ENCODE results near the gene TNS3.

The TNS3 gene

GRCh38 chr7:47506382-47507339, 75.2 kb downstream of the TNS3 start:
- H3K9me3 ChIP-seq (ENCODE audit: control insufficient read depth, insufficient read depth, low read length), result no peaks in the 10 kb centered on the region
- no peak overlapping the region for H3K4me2 ChIP-seq (ENCODE audit: low read length)
- H3F3A ChIP-seq (ENCODE audit: control insufficient read depth, insufficient read depth), result no peaks in the 10 kb centered on the region
- H3K4me1 ChIP-seq (ENCODE audit: control insufficient read depth, low read length), result no peaks in the 10 kb centered on the region
- no peak overlapping the region for H3K27ac ChIP-seq (ENCODE audit: low read depth, low read length)
- no peaks in the 10 kb centered on the region for H3K79me2 ChIP-seq (ENCODE audit: control insufficient read depth, low read length)
- no peaks in the 10 kb centered on the region for H3K36me3 ChIP-seq (ENCODE audit: control insufficient read depth, low read length)
- no peaks in the 10 kb centered on the region for H4K20me1 ChIP-seq (ENCODE audit: control insufficient read depth, insufficient read depth, low read depth, low read length)
- TF ChIP-seq EZH2phosphoT487 (IDR thresholded peaks at IDR 0.05; ENCODE audit: borderline replicate concordance, low read length), result no peak
- no peaks in the 10 kb centered on the region for H3K27me3 ChIP-seq (ENCODE audit: control insufficient read depth, low read length)
- no peaks in the 10 kb centered on the region for H3K9me2 ChIP-seq (replicated peaks; ENCODE audit: control insufficient read depth, low read length)
- no peak overlapping the region for H3K4me3 ChIP-seq (ENCODE audit: low read length)

GRCh38 chr7:47505312-47506007, 76.5 kb downstream of the TNS3 start:
- Histone ChIP-seq H3K9me2 (replicated peaks; ENCODE audit: control insufficient read depth, low read length) (no peaks in the 10 kb centered on the region), H3K79me2 (ENCODE audit: control insufficient read depth, low read length) (no peaks in the 10 kb centered on the region), H3K27ac (ENCODE audit: low read depth, low read length) (no peak overlapping the region), H3K9me3 (ENCODE audit: control insufficient read depth, insufficient read depth, low read length) (no peaks in the 10 kb centered on the region), H3K27me3 (ENCODE audit: control insufficient read depth, low read length) (no peaks in the 10 kb centered on the region), H3K4me3 (ENCODE audit: low read length) (no peak overlapping the region), H3K4me1 (ENCODE audit: control insufficient read depth, low read length) (peaks cover 3% of the 10 kb centered on the region), H3K4me2 (ENCODE audit: low read length) (no peak overlapping the region), H3F3A (ENCODE audit: control insufficient read depth, insufficient read depth) (no peaks in the 10 kb centered on the region), H3K36me3 (ENCODE audit: control insufficient read depth, low read length) (no peaks in the 10 kb centered on the region), H4K20me1 (ENCODE audit: control insufficient read depth, insufficient read depth, low read depth, low read length) (no peaks in the 10 kb centered on the region)
- TF ChIP-seq CTCF (IDR thresholded peaks at IDR 0.05; ENCODE audit: low read depth, low read length, poor library complexity, severe bottlenecking), result no peak
- TF ChIP-seq EZH2phosphoT487 (IDR thresholded peaks at IDR 0.05; ENCODE audit: borderline replicate concordance, low read length), result no peak

GRCh38 chr7:47504551-47505311, 77.2 kb downstream of the TNS3 start:
- Histone ChIP-seq H3K27me3 (ENCODE audit: control insufficient read depth, low read length) (no peaks in the 10 kb centered on the region), H3K9me2 (replicated peaks; ENCODE audit: control insufficient read depth, low read length) (no peaks in the 10 kb centered on the region), H4K20me1 (ENCODE audit: control insufficient read depth, insufficient read depth, low read depth, low read length) (no peaks in the 10 kb centered on the region), H3K27ac (ENCODE audit: low read depth, low read length) (no peak overlapping the region), H3K4me3 (ENCODE audit: low read length) (no peak overlapping the region), H3K36me3 (ENCODE audit: control insufficient read depth, low read length) (no peaks in the 10 kb centered on the region), H3F3A (ENCODE audit: control insufficient read depth, insufficient read depth) (no peaks in the 10 kb centered on the region), H3K4me2 (ENCODE audit: low read length) (no peak overlapping the region), H3K4me1 (ENCODE audit: control insufficient read depth, low read length) (peaks cover 10% of the 10 kb centered on the region), H3K79me2 (ENCODE audit: control insufficient read depth, low read length) (no peaks in the 10 kb centered on the region), H3K9me3 (ENCODE audit: control insufficient read depth, insufficient read depth, low read length) (no peaks in the 10 kb centered on the region)
- TF ChIP-seq EZH2phosphoT487 (IDR thresholded peaks at IDR 0.05; ENCODE audit: borderline replicate concordance, low read length) (no peak), CTCF (IDR thresholded peaks at IDR 0.05; ENCODE audit: low read depth, low read length, poor library complexity, severe bottlenecking) (no peak)

All from DOHH2 (cell line).